ENCODE results near the gene ARHGEF28. TPM values are rescaled to one million over a fixed set of nuclear protein-coding genes. Genes with fewer than 3 reads are reported as not detected.

The ARHGEF28 gene
- polyA plus RNA-seq, 1 donor from 2014 or later: not detected

- H4K20me1 ChIP-seq (ENCODE audit: insufficient read depth): no peaks in the 10 kb centered on the region
- H3K27ac ChIP-seq (ENCODE audit: low read length): no peak overlapping the region
- H3K4me3 ChIP-seq (ENCODE audit: low read length): no peak overlapping the region
- no peaks in the 10 kb centered on the region for H3K36me3 ChIP-seq (ENCODE audit: insufficient read depth, low read length)
- TF ChIP-seq RAD21 (conservative IDR thresholded peaks at IDR 0.05) (no peak), POLR2AphosphoS5 (IDR thresholded peaks at IDR 0.05) (no peak), MXI1 (conservative IDR thresholded peaks at IDR 0.05; ENCODE audit: poor library complexity, severe bottlenecking) (no peak), SMC3 (conservative IDR thresholded peaks at IDR 0.05; ENCODE audit: poor library complexity) (no peak), REST (IDR thresholded peaks at IDR 0.05; ENCODE audit: borderline replicate concordance) (no peak), EZH2 (IDR thresholded peaks at IDR 0.05; ENCODE audit: borderline replicate concordance, insufficient read depth, low read length, poor library complexity, severe bottlenecking) (no peak), EP300 (conservative IDR thresholded peaks at IDR 0.05; ENCODE audit: poor library complexity, severe bottlenecking) (no peak)
- TF ChIP-seq, protein P1, sequence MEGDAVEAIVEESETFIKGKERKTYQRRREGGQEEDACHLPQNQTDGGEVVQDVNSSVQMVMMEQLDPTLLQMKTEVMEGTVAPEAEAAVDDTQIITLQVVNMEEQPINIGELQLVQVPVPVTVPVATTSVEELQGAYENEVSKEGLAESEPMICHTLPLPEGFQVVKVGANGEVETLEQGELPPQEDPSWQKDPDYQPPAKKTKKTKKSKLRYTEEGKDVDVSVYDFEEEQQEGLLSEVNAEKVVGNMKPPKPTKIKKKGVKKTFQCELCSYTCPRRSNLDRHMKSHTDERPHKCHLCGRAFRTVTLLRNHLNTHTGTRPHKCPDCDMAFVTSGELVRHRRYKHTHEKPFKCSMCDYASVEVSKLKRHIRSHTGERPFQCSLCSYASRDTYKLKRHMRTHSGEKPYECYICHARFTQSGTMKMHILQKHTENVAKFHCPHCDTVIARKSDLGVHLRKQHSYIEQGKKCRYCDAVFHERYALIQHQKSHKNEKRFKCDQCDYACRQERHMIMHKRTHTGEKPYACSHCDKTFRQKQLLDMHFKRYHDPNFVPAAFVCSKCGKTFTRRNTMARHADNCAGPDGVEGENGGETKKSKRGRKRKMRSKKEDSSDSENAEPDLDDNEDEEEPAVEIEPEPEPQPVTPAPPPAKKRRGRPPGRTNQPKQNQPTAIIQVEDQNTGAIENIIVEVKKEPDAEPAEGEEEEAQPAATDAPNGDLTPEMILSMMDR (IDR thresholded peaks at IDR 0.05; ENCODE audit: poor library complexity, severe bottlenecking): no peak
- no peaks in the 10 kb centered on the region for H3K27me3 ChIP-seq (ENCODE audit: insufficient read depth, low read depth, low read length)
- no peak overlapping the region for H2AFZ ChIP-seq (ENCODE audit: low read depth, low read length)
- H3K9ac ChIP-seq (ENCODE audit: low read length): no peak overlapping the region
- H3K4me2 ChIP-seq (ENCODE audit: low read length): no peak overlapping the region
- no peaks in the 10 kb centered on the region for H3K9me3 ChIP-seq (ENCODE audit: low read length)
- no peaks in the 10 kb centered on the region for H3K79me2 ChIP-seq (replicated peaks; ENCODE audit: insufficient read depth, low read length)
- no peaks in the 10 kb centered on the region for H3F3A ChIP-seq (ENCODE audit: insufficient read depth, low read length, poor library complexity, severe bottlenecking)
- H3K9me2 ChIP-seq (ENCODE audit: insufficient read depth, low read length): no peaks in the 10 kb centered on the region
Measured at GRCh38 chr5:73783828-73784227, 157.8 kb downstream of the ARHGEF28 start.

- Histone ChIP-seq H3K27ac (ENCODE audit: low read length) (no peak overlapping the region), H3K79me2 (replicated peaks; ENCODE audit: insufficient read depth, low read length) (no peaks in the 10 kb centered on the region), H3K9ac (ENCODE audit: low read length) (no peak overlapping the region), H3K36me3 (ENCODE audit: insufficient read depth, low read length) (no peaks in the 10 kb centered on the region), H4K20me1 (ENCODE audit: insufficient read depth) (no peaks in the 10 kb centered on the region), H3K4me2 (ENCODE audit: low read length) (no peak overlapping the region), H3K4me3 (ENCODE audit: low read length) (no peak overlapping the region), H3K27me3 (ENCODE audit: insufficient read depth, low read depth, low read length) (no peaks in the 10 kb centered on the region), H2AFZ (ENCODE audit: low read depth, low read length) (no peak overlapping the region), H3K9me3 (ENCODE audit: low read length) (no peaks in the 10 kb centered on the region), H3F3A (ENCODE audit: insufficient read depth, low read length, poor library complexity, severe bottlenecking) (no peaks in the 10 kb centered on the region), H3K9me2 (ENCODE audit: insufficient read depth, low read length) (no peaks in the 10 kb centered on the region)
- TF ChIP-seq EP300 (conservative IDR thresholded peaks at IDR 0.05; ENCODE audit: poor library complexity, severe bottlenecking): no peak
- no peak for TF ChIP-seq SMC3 (conservative IDR thresholded peaks at IDR 0.05; ENCODE audit: poor library complexity)
- TF ChIP-seq TAF1 (IDR thresholded peaks at IDR 0.05; ENCODE audit: low read depth): no peak
- TF ChIP-seq POLR2AphosphoS5 (IDR thresholded peaks at IDR 0.05): no peak
Measured at GRCh38 chr5:73786043-73786831, 160.2 kb downstream of the ARHGEF28 start.

All from neural cell (in vitro differentiated cells).